NCI-H2196 (cell line): ENCODE data around the gene CRIP1.

Experiments used
- DNase-seq: peaks from one replicate; lab custom pipeline; 2025; ENCODE audit not compliant: unreplicated experiment; lab: John Stamatoyannopoulos, UW

Gene CRIP1

DNA sequence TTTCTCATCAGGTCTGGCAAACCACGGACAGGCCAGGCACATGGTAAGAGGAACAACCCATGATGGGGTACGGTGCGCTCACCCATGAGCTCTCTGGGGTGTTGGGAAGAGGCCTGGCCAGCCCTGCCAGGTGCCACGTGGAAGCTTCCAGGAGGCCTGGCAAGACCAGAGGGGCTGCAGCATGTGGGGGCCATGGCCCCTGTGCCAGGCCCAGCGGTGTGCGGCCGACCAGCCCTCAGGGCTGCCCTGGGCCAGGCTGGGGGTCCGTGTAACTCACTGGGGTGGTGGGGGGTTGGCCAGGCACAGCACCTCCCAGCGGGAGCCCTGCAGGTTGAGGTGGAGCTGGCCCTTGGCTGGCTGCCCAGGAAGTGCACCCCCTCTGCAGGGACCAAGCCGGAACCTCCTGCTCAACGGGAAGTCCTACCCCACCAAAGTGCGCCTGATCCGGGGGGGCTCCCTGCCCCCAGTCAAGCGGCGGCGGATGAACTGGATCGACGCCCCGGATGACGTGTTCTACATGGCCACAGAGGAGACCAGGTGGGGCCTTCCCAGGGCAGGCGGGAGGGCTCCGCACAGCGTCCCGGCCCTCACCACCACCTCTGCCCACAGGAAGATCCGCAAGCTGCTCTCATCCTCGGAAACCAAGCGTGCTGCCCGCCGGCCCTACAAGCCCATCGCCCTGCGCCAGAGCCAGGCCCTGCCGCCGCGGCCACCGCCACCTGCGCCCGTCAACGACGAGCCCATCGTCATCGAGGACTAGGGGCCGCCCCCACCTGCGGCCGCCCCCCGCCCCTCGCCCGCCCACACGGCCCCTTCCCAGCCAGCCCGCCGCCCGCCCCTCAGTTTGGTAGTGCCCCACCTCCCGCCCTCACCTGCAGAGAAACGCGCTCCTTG lies 17.0 kb upstream of the CRIP1 start:
- DNase-seq: no peak

DNA sequence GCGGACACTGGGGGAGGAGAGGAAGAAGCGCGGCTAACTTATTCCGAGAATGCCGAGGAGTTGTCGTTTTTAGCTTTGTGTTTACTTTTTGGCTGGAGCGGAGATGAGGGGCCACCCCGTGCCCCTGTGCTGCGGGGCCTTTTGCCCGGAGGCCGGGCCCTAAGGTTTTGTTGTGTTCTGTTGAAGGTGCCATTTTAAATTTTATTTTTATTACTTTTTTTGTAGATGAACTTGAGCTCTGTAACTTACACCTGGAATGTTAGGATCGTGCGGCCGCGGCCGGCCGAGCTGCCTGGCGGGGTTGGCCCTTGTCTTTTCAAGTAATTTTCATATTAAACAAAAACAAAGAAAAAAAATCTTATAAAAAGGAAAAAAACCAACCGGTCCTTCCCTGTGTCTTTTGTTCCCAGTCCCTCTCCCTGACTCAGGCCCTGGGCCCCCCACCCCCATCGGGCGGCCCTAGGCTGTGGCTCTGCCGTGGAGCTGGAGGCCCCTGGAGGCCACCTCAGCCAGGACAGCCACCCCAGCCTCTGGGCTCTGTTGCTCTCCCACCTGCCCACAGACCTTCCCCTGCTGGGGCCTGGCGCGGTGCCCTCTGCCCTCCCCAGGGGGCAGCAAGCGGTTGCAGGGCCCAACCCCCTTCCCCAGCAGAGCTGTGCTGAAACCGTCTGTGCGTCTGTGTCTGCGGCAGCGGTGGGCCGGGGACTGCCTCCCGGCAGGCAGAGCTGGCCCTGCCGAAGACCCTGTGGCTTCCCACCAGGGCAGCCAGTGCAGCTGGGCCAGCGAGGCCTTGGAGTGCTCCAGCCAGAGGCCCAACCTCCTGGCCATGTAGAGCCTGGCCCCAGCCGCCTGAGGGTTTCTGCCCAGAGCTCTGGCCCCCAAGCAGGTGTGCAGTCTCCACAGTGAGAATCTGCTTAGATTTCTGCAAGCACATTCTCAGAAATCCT lies 16.1 kb upstream of the CRIP1 start:
- no peak for DNase-seq

DNA sequence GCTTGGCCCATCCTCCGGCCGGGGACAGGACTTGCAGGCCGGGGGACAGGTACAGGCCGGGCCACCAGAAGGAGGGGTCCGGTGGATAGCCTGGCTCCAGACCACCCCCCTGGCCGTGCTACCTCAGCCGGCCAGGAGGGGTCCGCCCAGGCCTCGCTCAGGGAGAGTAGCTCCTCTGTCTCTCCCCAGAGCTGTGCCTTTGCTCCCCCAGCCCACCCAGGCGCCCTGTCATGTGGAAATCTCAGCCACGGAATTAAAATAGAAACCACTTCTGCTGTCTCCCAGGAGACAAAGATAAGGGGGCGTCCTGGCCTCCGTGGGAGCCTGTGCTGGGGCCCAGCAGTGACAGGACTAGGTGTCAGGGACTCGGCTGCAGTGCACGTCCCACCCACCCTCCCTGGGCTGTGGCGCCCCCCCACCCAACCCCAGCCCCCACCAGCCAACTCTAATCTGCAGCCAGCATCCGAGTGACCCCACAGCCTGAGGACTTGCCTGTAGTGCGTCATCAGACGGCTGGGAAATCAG lies 15.3 kb upstream of the CRIP1 start:
- DNase-seq: no peak

DNA sequence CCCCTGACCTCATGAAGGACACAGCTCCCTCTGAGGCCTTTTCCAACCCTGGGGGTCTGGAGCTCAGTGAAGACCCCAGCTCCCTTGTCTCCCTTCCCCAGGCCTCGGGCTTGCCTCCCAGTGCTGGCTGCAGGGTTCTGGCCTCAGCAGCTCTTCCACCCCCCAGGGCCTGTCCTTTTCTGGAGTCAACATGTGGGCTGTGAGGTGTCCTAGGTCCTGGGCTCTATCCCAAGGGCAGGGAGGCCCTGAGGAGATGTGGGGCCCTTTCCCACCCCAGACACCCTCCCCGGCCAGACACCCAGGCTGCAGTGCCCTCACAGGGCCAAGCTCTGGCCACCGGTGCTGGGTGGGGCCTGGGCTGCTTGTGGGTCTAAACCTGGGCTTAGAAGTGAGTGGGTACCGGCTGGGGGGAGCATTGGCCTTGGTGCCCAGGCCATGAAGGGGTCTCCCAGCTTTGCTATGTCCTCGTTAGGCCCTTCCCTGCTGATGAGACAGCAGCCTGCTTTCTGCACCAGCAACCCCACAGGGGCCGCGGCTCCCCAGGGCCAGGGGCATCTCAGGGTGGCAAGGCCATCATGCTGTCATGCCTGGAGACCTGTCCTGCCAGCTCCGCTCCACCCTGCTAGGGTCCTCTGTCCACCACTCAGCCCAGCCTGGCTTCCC lies 14.7 kb upstream of the CRIP1 start:
- no peak for DNase-seq

DNA sequence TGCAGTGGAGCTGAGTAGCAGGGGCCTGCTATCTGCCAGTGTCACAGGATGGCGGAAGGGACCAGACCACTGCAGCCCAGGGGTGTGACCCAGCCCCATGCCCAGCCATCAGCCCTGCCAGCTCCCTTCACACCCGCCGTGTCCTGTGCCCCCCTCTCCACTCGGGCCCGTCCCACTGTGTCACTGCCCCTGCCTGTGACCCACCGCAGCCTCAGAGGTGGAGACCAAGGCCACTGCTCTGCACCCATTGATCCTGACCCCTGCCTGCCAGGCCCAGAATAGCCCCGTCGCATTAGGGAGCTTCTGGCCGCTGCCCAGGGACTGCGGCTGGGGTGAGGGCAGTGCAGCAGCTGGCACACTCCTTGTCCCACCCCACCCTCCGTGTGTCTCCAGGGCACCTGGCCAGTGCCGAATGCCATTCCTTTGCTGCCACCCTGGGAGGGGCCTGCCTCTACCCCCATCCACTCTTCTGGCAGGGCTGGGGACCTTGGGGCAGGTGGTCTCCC lies 14.1 kb upstream of the CRIP1 start:
- peak; percentile 20 for DNase-seq

DNA sequence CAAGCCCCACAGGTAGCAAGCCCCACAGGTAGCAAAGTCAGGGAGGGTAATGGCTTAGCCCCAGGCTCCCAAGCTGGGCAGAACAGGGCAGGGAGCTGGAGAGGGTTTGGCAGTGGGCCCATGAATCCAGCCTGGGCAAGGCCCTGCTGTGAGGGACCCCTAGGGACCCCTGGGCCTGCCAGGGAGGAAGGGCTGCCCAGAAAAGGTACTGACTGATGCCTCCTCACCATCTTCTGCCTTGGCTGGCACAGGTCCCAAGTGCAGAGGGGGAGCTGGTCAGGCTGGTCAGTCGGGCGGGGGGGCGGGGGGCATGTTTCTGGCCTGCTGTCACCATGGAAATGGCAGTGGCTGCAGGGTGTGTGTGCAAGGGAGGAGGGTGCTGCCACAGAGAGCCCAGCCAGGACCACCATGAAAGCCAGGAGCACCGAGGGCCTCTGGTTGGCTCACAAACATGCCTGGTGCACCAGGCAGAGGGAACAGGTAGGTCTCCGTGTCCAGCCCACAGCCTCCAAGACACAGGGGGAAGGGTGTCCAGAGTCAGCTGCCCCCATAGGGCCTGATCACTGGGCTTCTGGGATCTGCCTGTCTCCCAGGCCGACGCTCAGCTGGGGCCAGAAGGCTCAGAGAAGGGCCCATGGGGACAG lies 13.5 kb upstream of the CRIP1 start:
- peak; percentile 31 for DNase-seq

DNA sequence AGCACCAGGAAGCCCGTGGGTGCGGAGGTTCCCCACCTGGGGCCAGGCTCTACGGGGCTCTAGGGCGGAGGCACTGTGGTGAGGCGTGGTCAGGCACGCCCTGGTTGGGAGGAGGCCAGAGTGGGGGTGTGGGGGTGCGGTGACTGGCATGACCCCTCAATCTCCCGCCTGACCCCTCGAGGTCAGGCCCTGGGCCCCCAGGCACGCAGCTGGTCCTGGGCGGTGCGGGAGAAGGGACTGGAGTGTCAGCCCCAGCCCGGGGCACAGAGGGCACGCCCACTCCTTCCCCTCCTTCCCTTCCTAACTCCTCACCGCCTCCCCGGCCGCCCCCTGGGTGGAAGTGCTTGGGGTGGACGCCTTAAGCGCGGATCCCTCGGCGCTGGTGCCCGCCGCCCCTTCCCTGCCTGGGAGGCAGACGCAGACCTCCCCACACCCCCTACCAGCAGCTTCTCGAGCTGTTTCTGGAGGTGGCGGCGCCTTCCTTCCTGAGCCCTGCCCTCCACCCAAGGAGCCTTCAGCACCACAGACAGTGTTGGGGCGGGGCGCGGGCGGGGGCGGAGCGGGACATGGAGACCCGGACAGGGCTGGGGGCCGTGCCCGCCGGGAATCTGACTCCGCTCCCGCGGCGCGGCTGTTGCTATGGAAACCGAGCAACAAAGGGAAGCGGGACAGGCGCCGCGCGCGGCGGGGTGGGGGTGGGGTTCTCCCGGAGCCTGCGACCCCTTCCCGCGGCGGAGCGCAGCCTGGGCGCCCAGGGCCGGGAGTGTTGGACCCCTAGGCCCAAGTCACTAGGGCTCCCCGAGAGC lies 12.8 kb upstream of the CRIP1 start:
- DNase-seq: peak; percentile 85

DNA sequence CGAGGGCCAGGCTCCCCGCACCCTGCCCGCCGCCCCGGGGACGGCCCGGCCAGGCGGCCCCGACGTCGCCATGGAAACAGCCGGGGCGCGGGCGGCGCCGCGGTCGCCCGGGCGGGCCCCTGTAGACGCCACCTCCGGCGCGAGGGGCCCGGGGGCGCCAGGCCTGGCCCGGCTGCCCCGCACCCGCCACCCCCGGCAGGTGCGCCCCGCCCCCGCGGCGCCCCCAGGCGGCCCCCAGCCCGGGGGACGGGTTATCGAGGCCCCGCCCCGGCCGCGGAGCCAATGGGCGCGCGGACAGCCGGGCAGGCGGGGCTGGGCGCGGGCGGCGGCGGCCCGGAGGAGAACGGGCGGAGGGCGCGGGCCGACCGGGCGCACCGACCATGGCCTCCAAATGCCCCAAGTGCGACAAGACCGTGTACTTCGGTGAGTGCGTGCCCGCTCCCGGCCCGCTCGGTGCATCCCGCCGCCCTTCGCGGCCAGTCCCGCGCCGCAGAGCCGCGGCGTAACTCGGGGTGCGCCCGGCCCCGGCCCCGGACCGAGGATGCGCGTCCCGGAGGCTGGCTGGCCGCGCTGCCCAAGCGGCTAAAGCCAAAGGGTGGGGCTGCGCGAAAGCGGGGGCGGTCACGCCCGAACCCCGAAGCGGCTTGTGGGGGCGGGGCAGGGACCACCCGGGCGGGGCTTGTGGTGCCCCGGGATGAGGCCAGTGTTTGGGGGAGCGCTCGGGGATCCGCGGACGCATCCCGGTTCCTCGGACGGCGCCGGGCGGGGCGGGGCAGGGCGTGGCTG lies 12.0 kb upstream of the CRIP1 start, which contains the start of gene CRIP2:
TSS of gene CRIP2 (plus strand) at position 339 of the 786 bp plus-strand sequence. CDS start at position 381, 42 bp downstream.
- DNase-seq: peak; percentile 61

DNA sequence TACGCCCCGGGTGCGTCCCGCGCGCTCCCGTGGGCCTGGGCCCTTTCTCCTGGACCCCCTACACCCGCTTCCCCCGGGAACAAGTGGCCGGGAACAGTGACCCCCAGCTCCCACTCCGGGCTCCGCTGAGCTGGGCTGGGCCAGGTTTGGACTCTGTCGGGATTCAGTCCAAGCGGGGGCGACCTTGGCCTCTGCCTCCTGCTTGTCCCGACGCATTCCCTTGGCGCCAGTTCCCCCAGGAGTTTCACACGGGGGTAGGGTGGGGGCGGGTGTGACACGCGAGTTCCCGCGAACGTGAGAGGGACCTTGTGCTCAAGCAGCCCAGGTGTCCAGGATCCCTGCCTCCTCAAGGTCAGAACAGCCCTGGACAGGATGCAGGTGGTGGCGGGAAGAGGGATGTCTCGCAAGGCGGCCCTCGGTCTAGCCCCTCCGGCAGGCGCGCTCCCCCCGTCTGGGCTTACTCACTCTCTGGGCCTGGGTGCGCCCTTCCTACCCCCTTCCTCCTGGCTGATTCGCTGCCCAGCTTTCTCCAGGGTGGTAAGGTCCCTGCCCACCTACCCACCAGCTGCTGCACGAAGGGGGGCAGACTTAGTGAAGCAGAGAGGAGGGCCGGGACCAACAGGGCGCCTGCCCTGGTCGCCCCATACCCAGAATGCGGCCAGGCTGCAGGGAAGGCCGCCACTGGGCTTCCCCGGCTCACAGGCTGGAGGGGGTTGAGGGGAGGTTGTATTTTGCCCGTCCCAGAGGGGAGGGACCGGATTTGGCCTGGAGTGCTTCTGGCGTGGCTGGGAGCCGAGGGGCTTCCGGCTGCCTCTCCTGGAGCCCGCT lies 11.2 kb upstream of the CRIP1 start:
- DNase-seq: no peak

DNA sequence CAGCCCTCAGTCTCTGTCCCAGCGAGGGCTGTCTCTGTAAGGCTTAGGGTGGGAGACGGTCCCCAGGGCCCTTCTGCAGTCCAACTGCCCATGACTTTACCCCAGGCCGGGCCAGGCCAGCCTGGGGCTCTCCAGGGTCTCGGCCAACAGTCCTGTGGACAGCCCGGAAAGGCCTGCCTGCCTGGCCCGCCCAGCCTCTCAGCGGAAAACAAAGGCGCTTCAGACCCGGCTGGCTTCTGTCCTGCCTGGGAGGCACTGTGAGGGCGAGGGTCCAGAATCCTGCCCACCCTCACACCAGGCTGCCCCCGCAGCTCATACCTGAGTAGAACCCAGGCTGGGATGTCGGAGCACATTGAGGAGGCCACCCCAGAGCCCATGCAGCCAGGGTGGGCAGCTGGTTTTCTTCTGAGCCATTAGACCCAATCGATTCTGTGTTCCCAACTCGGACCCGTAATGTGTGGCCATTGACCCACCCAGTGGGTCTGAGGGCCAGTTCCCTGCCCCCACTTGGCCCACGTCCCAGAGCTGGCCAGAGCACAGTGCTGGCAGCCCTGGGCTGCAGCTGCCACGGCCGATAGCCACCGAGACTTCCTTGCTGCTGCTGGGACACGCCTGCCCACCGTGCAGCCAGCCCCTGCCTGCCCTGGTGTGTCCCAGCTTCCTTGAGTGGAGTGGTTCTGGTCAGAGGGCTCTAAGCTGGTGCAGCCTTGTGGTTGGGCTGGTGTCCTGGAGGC lies 10.4 kb upstream of the CRIP1 start:
- DNase-seq: peak; percentile 53

DNA sequence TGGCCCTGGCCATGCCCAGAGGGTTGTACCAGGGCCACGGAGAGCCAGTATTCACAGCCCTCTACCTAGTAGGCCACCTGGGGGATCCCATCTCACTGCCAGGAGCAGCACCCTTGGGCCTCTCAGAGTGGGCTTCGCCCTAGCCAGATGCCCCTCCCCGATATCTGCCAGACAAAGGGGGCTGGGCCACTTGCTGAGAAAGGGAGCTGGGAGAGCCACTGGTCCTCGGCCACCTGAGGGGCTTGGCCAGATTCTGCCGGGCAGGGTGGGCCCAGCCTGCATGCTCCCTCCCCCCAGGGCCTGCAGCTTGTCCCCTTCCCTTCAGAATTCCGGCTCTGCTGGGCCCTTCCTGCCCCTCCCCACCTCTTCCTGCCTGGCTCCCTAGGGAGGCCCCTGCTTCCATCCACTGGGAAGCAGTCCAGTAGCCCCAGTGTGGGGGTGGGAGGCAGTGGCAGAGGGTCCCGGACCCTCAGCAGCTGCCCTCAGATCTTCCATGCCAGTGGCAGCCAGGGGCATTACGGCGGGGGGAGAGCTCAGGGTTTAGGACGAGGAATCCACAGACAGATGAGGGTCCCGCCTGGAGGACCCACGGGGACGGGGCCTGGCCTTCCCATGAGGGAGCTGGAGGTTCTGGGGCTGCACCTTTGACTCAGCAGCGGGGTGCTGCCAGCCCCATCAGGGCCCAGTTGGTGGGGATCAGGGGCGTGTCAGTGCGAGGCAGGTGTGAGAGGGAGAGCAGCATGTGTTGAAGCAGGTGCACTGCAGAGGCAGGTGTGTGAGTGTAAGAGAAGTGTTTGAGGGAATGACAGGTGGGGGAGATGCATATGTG lies 9.6 kb upstream of the CRIP1 start:
- no peak for DNase-seq

DNA sequence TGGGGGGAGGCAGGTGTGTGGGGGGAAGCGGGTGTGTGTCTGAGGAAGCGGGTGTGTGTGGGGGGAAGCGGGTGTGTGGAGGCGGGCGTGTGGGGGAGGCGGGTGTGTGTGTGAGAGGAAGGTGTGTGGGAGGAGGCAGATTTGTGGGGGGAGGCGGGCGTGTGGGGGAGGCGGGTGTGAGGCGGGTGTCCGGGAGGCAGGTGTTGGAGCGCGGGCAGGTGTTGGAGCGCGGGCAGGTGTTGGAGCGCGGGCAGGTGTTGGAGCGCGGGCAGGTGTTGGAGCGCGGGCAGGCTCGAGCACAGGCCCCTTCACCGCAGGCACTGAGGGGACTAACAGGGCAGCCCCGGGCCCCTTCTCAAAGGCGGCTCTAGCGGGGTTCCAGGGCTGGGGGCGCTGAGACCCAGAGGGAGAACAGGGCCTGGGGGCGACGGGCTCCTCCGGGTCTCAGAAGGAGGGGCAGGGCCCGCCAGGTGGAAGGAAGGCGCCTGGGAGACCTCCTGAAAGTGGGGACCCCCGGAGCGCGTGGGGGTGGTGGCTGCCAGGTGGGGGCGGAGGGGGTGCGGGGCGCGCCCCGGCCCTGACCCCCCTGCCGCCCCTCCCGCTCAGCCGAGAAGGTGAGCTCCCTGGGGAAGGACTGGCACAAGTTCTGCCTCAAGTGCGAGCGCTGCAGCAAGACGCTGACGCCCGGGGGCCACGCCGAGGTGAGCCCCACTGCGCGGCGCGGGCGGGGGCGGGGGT lies 8.9 kb upstream of the CRIP1 start:
- DNase-seq: peak; percentile 25

DNA sequence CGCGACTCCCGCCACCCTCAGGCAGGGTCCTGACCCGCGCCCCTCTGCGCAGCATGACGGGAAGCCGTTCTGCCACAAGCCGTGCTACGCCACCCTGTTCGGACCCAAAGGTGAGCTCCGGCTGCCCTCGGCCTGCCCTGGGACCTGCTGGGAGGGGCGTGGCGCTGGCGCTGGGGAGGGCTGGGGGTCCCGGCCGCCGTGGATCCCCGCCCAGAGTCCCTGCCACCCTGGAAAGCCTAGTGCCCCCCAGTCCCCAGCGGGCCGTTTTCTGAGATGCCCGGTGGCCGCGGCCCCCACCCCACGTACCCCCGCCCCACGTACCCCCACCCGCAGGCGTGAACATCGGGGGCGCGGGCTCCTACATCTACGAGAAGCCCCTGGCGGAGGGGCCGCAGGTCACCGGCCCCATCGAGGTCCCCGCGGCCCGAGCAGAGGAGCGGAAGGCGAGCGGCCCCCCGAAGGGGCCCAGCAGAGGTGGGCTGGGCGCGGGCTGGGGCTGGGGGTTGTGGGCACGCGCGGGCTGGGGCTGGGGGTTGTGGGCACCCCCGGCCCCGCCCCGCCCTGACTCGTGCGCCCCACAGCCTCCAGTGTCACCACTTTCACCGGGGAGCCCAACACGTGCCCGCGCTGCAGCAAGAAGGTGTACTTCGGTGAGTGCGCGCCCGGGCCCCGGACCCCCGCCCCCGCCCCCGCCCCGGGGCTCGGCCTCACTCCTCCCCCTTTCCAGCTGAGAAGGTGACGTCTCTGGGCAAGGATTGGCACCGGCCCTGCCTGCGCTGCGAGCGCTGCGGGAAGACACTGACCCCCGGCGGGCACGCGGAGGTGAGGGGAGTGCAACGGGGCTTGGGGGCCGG lies 8.1 kb upstream of the CRIP1 start:
- DNase-seq: no peak

DNA sequence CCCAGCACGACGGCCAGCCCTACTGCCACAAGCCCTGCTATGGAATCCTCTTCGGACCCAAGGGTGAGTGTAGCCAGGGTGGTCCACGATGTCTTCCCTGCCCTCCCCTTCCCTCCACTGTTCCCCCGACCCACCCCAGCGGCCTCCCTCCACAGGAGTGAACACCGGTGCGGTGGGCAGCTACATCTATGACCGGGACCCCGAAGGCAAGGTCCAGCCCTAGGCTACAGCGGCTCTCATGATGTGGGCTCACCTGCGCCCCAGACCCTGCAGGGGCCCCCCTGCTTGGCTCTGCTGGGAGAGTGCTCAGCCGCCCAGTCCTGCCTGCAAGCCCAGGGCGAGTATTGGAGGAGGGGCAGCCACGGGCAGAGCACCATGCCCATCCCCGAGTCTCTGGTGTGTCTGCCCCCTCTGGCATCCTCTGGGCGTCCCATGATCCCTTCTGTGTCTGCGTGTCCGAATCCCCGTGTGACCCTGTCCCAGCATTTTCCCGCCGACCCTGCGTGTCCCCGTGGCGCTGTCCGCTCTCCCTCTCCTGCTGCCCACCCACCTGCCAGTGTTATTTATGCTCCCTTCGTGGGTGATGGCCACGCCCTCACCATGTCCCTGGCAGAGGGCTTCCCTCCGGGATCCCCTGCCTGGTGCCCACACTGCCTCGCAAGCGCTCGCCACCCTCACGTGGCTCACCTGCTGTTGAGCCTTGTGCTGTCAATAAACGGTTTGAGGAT lies 7.1 kb upstream of the CRIP1 start:
- DNase-seq: no peak
